OCI-M2 (cell line): ENCODE measurements around the gene TJP1.
"Not testable (repeated sequence)": the region's sequence is repeated elsewhere in the genome, so short reads cannot be mapped to it uniquely, and the experiment has no call there.

Experiments
- DNase-seq: peaks from one replicate; lab custom pipeline; 2025; ENCODE audit not compliant: unreplicated experiment; lab: John Stamatoyannopoulos, UW

Gene TJP1

DNA sequence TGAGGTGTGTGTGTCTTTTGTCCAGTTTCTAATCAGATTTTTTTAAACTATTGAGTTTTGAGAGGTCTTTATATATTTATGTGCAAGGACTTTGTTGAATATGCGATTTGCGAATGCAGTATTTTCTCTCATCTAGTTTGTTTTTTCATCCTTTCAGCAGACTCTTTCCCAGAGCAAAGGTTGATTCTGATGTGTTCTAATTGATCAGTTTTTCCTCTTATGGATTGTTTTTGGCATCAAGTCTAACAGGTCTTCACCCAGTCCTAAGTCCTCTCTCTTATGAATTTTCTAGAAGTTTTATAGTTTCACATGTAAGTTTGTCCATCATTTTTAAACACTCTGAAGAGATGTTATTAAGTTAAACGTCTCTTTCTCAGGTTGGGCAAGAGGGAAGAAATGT, 17.8 kb upstream of the TJP1 start:
- DNase-seq = no peak

DNA sequence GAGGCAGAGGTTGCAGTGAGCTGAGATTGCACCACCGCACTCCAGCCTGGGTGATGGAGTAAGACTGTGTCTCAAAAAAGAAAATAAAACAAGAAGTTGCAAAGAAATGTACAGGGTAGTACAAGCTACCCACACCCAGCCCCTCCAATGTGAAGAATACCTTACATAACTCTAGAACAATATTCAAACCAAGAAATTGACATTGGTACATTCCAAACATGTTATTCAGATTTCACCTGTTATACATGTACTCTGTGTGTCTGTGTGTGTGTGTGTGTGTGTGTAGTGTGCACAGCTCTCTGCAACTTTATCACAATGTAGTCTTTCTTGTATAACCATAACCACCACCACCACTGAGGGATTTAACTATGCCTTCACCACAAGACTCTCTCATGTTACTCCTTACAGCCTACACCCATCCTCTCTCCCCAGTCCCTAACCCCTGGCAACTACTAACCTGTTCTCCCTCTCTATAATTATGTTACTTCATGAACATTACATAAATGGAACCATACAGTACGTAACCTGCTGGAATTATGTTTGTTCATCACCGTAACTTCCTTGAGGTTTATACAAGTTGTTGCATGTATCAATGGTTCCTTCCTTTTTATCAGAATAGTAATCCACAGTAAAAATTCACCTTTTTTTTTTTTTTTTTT, 16.2 kb upstream of the TJP1 start:
- DNase-seq = no peak

DNA sequence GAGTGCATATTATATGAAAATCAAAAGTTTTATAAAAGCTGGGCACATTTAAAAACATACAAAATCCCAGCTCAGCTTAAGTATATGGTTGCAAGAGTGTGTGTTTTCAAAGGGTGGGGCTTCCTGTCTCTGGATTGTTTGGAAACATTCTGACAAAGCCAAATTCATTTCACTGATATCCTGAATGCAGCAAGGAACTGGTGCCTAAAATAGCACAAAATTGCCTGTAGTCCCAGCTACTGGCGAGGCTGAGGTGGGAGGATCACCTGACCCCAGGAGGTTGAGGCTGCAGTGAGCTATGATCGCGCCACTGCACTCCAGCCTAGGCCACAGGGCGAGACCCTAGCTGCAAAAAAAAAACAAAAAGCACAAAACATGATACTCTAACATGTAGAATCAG, 13.0 kb upstream of the TJP1 start:
- DNase-seq = no peak

DNA sequence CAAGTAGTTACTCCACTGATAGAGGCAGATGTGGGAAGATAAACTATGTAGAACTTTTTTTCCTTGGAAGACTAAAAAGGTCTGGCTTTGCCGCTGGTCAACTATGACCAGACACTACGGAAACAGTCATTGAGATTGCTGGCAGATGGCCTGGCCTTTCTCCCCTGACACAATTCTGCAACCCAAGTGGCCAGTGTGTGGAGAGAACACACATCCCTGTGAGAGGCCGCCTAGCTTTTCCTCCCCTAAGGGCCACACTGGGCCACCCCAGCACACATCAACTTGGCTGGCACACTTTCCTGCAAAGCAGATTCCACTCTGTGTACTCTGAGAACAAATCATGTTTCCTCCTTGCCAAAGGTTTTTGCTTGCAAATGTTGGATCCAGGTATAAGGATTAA, 10.4 kb upstream of the TJP1 start:
- no peak for DNase-seq

DNA sequence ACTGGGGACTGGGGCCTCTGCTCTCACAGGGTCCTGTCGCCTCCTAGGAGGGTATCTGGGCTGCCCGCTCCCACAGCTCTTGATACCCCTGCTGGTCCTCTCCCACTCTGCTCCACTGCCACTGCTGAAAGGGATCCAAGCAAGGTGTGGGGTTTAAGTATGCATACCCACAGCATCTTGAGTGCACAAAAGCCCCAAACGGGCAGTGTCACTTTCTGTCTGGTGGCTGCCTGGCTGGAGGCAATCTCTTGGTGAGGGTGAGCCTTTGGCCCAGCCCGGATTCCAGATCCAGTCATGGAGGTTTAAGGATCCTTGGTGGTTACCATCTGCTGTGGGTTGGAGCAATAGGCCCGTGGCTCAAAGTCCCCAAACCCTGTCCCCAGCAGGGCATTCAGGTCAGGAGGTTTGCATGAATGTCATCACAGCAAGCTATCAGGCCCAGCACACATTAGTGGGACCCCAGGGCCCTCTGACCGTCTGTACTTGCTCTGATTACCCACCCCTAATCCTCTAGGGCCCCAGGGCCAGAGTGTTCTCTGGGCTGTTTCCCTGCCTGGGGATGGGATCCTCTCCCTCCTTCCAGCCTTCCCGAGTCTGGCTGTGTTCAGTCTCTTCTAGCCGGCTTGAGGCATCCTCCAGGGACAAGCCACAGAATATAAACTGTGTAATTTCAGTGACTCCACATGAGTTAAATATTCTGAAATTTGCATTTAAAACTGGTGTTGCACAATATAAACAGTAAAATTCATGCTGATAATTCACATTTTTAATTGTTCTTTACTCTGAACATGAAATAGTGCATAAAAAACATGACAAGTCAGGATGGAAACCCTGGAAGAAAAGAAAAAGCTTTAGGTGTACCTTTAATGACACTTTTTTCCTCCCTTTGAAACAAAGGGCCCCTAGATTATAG, 4.9 kb upstream of the TJP1 start:
- DNase-seq = no peak

DNA sequence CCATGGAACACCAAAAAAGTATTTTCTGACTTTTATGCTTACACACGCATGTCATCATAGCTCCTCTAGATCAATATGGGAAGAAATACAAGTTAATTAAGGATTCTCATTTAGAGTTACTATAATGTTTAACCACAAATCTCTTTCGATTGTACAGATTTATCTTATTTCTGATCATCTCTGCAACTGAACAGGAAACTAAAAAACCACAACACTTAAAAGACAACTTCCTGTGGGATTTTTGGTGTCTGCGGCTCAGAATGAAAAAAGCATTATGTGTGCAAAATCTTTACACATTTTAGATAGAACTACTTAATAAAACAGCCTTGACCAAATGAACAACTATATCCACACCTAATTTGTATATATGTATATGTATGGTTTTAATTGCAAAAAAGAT, 3.0 kb upstream of the TJP1 start:
- DNase-seq = no peak

DNA sequence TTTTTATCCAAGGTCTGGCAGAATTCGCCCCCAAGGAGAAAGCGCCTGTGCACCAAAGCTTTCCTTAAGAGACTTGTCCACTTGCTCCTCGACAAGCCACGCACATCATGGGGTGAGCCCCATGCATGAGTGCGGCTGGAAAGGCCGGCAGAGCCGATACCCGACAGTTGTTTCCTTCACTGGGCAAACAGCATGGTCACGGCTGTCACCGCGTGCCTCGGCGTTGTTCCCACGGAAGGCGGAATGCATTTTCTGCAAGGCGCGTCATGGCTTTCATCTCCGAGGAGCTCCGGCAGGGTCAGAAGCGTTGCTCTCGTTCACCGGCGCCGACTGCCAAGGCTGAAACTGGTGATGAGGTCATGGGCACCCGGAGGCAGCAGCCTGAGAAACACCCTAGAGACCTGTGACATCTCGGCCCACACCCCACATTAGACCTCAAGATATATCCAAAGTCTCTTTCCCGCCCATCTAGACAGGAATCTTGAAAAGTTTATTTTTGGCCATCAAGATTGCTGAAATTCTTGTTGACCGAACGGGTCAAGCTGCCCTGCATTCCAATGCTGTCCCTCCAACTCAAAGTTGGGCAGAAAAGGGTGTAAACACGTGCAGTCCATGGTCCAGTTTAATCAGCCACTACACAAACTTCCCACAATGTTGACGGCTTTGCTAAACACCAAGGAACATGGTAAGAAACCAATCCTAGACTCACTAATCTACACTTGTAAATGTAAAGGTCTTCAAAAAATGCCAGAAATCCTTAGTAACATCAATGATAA, 604 bp upstream of the TJP1 start:
- DNase-seq = no peak

DNA sequence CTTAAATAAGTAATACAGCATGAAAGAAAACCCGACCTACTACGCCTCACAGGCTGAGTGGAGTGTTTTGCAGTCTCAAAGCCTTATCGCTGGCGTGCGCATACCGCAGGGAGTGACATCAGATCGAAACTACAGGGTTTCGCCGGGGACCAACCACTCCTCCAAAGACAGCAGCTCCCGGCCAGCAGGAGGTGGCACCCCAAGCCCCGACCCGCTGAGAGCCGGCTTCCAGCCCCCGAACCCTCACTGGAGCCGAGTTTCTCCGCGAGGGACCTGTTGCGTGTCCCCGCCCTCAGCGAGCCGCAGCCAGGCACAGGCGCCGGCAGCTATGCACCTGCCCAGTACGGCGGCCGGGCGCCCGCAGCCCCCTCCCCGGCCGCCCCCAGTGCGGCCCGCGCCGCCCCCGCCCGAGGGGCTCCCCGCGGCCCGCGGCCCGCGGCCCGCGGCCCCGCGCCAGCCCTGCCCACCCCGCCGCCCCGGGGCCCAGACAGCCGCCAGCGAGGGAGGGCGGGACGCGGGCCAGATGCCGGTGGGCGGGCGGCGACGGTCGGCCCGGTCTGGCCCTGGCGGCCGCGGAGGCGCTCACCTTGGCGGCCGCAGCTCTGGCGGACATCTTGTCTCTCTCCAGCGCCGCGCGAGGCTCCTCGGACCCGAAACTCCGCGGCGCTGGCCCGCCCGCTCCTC, 710 bp downstream of the TJP1 start:
- DNase-seq = no peak

DNA sequence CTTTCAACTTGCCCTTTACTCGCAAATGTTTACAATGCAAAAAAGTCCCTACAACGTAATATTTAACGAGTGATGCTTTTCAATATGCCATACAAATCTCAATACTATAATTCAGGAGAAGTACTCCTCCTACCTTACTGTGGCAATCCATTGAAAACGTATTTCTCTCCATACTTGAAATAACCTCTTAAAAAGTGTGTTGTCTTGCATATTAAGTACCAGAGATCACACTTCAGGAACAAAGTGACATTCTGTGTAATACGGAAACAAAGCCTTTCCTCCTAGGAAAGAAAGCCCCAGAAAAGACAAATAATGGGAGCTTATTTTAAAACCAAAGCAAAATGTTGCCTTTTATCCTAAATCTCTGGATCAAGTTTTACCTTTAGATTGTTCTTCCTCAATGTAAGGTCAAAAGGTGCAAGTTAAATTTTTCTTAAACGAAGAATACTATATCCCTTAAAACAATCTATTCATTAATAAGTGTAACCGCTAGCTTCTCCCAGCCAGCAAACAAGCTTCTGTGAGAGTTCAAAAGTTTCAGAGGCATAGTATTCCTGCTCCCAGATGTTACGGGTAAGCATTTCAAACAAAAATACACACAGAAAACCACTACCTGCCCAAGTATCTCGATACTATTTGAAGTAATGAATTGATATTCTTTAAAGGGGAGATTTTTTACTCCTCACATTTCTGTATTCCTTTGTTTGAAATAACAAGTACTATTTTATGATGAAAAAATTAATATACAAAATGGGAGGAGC, 1.7 kb downstream of the TJP1 start:
- DNase-seq = no peak

DNA sequence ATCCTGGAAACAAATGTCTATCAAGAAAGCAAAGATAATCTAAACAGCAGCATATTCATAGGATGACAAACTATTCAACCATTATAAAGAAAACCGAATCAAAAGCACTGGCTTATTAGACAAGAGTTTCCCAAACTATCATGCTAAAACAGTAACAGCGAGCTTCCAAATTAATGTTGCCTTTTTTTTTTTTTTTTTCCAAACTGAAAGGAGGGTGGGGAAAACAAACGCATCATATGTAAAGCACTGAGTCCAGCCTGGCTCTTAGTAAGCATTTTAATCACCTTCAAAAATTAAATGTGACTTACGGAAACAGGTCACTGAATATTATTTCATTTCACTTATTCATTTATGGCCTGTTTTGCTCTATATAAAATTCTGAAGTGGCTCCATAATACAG, 2.3 kb downstream of the TJP1 start:
- no peak for DNase-seq

DNA sequence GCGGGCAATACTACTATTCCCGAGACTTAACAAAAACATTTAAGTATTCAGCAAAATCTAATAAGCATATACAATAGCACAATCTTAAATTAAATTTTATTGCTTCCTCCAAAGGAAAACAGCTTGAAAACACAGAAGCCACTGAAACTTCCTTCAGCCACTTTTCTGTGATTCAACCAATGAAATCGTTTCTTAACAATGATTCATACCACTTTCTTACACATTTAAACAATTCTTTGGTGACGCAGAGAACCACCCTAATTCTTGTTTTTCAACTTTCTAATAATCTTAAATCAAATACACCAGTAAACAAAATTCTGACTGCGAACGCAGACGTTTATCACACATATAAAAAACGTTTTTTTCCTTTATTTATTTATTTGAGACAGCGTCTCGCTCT, 4.1 kb downstream of the TJP1 start:
- no peak for DNase-seq

DNA sequence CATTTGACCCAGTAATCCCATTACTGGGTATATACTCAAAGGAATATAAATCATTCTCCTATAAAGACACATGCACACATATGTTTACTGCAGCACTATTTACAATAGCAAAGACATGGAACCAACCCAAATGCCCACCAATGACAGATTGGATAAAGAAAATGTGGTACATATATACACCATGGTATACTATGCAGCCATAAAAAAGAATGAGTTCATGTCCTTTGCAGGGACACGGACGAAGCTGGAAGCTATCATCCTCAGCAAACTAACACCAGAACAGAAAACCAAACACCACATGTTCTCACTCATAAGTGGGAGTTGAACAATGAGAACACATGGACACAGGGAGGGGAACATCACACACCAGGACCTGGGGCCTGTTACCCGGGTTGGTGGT, 4.8 kb downstream of the TJP1 start:
- DNase-seq = not testable (repeated sequence)

DNA sequence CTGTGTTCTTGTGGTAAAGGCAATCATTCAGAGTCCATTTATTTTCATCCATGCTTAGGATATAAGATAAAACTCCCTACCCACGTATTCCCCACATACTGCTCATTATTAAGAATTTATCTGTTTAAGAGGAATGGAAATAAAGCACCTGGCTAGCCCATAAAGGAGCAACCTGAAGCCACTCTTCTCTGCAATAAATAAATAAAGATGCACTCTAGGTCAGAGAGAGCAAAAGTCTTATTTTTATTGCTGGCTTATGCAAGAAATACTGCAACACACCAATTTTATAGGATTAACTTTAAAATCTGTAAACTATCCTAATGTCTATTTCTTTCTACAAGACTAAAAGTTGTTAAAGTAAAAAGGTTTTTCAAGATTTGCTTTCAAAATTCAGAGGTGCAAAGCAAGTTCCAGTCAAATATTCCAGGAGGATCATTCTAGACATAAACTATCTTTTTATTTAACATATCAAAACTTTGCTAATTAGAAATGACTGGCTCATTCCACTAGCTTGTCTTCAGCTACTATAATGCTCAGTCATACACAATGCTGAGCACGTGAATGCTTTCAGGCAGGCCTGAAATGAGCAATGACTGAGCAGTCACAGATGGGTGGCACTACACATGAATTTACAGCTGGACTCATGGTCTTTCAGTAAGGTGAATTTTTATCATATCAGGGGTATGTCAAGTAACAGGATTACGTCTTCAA, 7.1 kb downstream of the TJP1 start:
- DNase-seq = no peak

DNA sequence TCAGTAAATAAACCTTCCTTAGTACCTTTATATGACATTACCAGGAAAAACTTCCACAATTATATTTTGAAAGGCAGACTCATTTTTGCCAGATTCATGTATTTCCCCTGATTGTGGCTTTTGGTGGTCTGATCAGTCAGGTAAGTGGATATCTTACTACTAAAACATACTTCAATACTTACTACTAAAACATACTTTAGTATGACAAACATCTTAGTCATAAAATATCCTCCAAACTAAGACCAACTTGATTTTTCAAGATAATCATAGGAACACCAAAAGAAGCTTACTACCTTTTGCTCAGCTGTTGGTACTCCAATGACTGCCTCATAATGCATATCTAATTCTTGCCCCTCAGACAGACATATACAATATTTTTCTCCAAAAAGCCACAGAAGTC, 9.3 kb downstream of the TJP1 start:
- no peak for DNase-seq

DNA sequence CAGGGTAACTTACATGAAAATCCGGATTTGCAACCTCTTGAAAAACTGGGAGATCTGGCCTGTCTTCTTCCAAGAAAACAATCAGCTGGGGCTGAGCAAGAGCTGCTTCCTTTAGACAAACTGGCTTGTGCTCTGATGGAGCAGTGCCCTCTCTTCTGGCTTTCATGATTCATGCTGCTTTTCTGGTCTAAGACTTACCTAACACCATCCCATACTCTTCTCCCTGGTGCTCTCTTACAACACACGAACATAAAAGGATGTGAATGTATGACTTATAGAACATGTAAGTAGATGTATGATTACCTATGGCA, 9.9 kb downstream of the TJP1 start:
- DNase-seq = no peak

DNA sequence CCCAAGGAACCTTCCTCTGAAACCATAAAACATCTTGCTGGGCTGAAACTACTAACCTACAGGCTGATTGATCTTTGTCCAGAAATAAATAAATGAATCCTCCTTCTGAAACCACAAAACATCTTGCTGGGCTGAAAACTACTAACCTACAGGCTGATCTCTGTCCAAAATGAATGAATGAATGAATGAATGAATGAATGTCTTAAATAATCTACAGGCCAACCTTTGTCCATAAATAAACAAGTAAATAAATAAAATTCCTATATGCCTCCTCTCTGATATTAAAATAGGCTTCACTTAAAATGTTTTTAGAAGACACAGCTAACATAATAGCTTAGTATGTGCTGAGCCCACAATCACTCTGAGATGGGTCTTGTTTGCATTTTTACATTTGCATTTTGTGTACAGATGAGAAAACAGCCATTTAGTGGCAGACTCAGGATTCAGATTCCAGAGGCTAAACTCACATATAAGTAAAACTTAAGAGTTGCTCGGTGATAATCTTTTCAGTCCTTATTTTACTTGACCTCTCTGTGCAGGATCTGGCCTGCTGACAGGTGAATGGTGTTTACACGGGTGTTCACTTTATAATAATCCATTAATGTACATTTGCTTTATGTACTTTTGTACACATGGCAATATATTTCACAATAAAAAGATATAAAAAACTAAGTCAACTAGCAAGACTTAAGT, 10.4 kb downstream of the TJP1 start:
- DNase-seq = no peak

DNA sequence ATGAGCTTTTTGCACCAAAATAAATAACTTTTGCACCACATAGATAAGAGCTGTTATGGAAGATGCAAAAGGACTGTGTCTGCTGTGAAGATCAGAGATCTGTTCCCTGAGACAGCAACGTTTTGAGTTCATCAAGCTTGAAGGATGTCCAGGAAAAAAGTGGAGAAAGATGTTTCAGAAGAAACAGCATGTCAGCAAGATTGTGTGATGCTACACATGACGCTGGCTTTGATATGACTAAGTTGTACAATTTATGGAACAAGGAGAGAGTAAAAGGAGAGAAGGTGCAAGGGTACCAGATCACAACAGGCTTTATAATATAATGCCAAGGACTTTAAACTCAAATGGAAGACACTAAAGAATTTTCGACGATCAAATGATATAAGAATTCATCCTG, 16.6 kb downstream of the TJP1 start:
- no peak for DNase-seq

DNA sequence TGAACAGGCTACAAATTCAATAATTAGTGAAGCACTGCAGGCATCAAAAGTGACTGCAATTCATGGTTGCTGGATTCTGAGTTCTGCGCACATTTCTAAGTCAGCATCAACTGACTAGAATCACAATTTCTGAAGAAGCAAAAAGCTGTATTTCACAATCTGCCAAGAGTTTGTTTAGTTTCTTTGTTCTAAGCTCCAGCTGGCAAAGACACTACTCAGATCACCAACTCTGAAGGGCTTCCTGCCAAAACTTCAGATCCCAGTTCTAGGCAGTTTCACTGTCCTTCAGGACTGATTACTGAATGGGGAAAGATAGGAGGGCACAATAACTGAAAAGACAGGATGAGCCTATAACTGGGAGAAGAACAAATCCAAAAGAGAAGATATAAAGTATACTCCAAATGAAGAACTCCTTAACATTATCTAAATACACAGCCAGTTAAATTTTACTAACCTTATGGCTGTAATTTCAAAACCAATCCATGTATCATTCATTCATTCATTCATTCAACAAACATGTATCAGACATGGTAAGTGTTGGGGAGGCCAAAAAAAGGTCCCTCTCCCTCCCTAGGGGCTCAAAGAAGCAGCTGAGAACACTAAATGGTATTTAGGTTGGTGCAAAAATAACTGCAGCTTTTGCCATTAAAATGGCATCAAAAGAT, 17.1 kb downstream of the TJP1 start:
- no peak for DNase-seq

DNA sequence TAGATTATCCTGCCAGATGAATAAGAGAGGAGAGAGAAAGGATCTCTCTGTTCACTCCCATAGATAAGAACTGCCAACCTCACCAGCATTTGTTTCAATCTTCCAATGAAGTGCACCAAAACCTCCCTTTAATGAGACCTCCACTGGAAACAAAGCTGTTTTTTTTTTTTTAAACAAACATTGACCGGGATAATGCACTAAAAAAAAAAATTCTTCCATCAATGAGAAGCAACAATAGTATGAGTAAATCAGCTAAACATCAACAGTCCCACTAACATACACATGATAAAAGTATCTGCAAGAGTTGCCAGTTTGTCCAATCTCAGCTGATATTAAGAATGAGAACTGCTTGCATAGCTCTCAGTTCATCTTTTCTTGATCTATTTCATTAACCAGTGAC, 19.9 kb downstream of the TJP1 start:
- no peak for DNase-seq
